Erythroblast (primary cell): ENCODE data around the gene SFXN4.
"Not testable (repeated sequence)": the region's sequence is repeated elsewhere in the genome, so short reads cannot be mapped to it uniquely, and the experiment has no call there.

Experiments used
- DNase-seq, 2 experiments: peaks; one replicate each; lab custom pipeline; 2025; lab: John Stamatoyannopoulos, UW
- GATA1 ChIP-seq: IDR thresholded peaks from 2 replicates; pipeline ENCODE4 v1.6.1; 2011; ENCODE audit warnings: low read depth, mild to moderate bottlenecking, control low read depth, low read length, moderate library complexity
- POLR2A ChIP-seq: IDR thresholded peaks from 2 replicates; pipeline ENCODE4 v1.6.1; 2011; ENCODE audit warnings: mild to moderate bottlenecking, low read length

The SFXN4 gene

DNA sequence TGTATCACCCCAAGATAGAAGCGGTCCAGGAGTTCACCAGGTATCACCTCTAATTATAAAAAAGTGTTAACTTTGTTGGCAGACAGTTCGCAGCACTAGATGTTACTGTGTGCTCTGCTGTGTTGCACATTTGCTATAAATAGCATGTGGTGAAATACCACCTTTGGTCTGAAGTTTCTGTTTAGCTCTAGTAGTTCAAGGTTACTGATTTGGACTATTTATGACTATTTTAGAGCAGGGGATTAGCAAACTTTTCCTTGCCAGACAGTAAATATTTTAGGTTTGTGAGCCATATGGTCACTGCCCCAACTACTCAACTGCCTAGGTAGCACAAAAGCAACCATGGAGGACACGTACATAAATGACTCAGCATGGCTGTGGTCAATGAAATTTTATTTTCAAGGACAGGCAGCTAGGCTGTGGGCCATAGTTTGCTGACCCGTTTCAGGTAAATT, 45.1 kb downstream of the SFXN4 start:
- TF ChIP-seq POLR2A (no peak), GATA1 (no peak)
- no peak for DNase-seq

DNA sequence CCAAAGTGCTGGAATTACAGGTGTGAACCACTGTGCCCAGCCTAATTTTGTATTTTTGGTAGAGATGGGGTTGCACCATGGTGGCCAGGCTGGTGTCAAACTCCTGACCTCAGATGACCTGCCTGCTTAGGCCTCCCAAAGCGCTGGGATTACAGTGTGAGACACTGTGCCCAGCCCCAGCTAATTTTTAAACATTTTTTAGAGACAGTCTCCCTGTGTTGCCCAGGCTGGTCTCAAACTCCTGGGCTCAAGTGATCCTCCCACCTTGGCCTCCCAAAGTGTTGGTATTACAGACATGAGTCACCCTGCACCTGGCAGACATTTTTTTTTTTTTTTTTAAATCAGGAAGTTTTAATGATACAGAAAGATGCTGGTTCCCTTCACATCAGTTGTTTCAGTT, 46.1 kb downstream of the SFXN4 start:
- TF ChIP-seq POLR2A (no peak), GATA1 (no peak)
- DNase-seq, result no peak

DNA sequence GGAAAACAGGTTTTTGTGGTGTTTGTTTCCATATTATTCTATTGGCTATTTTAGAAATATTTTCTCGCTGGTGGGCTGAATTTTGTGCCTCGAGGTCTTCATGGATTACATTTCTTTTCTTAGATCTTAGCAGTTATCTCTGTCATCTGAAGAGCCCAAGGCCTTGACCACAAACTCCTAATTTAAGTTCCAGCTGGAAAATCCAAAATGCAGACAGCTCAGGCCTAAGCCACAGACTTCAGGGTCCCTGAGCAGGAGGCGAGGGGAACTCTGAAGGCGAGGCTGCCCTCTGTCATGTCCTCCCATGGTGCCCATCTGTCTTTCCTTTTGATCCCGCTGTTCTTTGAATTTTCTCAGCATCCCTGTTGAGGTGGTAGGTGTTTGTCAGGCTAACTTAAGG, 47.3 kb downstream of the SFXN4 start:
- DNase-seq, result no peak
- TF ChIP-seq POLR2A, result no peak
- no peak for TF ChIP-seq GATA1

DNA sequence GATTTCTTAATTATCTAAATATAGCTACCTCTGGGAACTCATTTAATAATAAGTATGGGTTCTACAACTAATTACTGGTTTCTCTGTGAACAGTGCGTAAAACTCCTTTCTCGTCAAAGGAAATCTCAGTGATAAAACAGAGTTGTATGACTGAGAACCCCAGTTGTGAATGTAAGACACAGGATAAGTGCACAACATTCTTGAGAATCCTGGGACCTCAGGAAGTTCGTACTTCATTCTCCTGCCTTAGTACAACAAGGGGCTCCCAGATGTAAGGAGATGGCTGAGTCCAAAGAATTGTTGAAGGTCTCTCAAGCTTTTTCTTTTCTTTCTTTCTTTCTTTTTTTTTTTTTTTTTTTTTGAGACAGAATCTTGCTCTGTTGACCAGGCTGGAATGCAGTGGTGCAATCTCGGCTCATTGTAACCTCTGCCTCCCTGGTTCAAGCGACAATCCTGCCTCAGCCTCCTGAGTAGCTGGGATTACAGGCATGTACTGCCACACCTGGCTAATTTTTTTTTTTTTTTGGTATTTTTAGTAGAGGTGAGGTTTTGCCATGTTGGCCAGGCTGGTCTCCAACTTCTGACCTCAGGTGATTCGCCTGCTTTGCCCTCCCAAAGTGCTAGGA, 49.1 kb downstream of the SFXN4 start:
- no peak for DNase-seq
- no peak for TF ChIP-seq POLR2A
- TF ChIP-seq GATA1, result no peak

DNA sequence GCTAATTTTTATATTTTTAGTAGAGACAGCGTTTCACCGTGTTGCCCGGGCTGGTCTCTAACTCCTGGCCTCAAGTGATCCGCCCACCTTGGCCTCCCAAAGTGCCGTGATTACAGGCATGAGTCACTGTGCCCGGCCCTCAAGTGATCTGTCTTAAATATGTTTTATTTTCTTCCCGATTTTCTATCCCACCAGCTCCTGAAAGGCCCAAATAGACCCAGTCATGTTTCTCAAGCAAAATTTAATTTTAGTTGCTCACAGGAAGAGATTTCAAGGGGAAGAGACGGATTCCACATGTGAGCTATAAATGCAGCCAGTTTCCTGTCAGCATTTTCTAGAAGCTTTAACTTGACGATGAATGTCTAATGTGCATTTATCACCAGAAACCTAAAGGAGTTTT, 49.6 kb downstream of the SFXN4 start:
- DNase-seq, result no peak
- TF ChIP-seq POLR2A (no peak), GATA1 (no peak)

DNA sequence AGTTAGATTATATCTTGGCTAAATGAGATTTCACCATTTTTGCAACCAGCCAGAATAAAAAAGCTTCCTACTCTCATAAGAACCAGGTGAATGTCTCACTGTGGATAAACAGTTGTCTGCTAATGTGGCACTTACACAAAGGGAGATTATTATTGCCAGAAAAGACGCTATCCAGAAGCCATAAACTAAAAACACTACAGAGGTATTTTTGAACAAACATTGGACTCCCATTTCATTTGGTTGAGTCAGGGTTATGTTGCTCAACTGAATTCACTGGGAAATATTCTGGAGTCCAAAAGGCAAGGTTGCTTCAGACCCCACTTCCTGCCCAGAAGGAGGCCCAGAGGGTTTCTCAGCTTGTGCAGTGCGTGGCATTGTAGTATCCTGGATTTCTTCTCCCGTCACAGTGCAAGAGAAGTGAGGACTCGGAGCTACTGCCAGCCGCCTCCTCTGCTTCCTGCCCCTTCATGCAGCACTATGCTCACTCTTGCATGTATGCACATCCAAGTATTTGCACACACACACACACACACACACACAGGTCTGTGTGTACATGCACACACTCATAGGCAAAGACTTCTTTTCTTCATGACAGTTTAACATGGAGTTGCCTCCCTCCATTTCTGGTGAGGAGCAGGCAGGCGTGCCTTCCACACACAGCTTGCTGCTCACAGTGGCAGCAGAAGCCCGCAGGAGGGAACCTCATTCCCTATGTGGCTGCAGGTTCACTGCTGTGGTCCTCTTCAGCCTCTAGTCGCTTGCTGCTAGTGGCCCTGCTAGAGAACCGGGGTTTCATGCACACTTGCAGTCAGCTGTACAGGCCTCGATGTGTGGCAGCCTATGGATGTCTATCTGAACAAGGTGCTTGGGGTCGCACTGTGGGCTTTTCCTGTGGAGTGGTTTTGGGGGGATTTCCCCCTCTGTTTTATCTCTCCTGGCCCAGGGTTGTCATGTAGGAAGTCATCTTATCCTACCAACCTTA, 51.5 kb downstream of the SFXN4 start:
- no peak for TF ChIP-seq GATA1
- TF ChIP-seq POLR2A, result no peak
- no peak for DNase-seq

DNA sequence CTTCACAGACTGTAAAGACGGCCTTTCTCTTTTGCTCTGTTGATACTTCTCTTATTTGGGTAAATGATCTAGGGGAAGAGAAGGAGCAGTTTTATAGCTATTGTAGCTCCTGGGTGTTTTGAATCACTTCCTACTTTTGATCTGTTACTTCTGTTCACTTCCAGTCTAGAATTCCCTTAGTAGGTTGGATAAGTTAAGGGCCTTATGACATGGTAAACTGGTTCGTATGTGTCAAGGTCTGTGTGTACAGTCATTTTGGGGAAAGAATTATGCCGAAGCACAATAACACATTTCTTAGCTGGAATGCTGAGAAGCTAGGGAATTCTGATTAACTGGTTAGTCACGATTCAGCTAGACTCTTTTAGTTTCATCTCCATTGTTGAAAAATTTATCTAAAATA, 53.5 kb downstream of the SFXN4 start:
- TF ChIP-seq GATA1, result no peak
- TF ChIP-seq POLR2A, result no peak
- DNase-seq, result no peak

DNA sequence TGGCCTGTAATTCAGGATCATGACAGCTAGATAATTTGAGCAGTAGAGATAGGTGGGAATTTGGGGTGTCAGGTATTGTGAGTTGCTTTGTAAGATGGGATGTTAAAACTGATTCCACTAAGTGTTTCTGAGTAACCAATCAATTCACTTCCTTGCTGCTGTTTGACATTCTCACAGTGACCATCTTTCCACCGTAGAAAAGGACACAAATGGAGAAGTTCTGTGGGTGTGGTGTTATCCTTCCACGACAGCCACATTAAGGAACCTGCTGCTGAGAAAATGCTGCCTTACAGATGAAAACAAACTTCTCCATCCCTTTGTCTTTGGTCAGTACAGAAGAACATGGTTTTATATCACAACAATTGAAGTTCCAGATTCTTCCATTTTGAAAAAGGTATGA, 57.7 kb downstream of the SFXN4 start:
- DNase-seq, result not testable (repeated sequence)

DNA sequence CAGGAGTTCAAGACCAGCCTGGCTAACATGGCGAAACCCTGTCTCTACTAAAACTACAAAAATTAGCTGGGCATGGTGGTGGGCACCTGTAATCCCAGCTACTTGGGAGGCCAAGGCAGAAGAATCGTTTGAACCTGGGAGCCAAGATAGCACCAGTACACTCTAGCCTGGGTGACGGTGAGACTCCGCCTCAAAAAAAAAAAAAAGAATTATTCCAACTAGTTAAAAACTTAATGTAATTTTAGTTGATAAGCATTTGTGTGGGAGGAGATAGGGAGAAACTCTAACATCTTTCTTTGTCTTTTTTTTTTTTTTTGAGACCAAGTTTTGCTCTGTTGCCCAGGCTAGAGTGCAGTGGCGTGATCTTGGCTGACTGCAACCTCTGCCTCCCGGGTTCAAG, 58.4 kb downstream of the SFXN4 start:
- not testable (repeated sequence) for DNase-seq

DNA sequence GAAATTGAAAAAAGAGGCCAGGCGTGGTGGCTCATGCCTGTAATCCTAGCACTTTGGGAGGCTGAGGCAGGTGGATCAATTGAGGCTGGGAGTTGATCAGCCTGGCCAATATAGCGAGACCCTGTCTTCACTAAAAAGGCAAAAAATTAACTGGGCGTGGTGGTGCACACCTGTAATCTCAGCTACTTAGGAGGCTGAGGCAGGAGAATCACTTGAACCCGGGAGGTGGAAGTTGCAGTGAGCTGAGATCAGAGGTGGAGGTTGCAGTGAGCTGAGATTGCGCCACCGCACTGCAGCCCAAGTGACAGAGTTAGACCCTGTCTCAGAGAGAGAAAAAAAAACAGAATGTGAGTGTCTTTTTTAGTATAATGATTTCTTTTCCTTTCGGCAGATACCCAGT, 59.6 kb downstream of the SFXN4 start:
- DNase-seq, result not testable (repeated sequence)

DNA sequence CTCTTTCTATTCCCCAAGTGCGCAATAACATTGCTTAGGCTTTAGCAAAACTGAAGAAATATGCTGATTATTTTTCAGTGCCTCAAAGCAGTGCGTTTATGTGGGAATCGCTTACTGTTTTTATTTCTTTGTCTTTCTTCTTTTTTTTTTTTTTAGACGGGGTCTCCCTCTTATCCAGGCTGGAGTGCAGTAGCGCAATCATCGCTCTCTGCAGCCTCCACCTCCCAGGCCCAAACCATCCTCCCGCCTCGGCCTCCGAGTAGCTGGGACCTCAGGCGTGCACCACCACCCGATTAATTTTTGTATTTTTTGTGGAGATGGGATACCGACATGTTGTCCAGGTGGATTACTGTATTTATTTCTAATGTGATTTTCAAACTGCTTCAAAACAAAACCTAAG, 60.4 kb downstream of the SFXN4 start:
- DNase-seq, result no peak
- no peak for TF ChIP-seq GATA1
- TF ChIP-seq POLR2A, result no peak

DNA sequence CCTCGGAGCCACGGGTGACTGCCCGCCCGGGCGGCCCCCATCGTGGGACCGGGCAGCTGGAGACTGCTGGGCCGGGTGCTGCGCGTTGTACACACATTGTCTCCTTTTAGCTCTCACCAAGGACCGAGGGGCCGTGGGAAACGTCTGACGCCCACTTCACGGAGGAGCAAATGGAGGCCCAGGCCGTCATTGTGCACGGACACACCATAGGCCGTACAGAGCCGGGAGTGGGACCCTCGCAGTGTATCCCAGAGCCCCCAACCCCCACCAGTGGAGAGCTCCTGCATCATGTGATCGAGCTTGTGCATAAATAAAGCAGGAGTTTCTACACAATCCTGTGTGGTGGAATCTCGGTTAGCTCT, 60.9 kb downstream of the SFXN4 start:
- no peak for TF ChIP-seq POLR2A
- no peak for TF ChIP-seq GATA1
- peak in 1 of 2 experiments; percentile 49 for DNase-seq

DNA sequence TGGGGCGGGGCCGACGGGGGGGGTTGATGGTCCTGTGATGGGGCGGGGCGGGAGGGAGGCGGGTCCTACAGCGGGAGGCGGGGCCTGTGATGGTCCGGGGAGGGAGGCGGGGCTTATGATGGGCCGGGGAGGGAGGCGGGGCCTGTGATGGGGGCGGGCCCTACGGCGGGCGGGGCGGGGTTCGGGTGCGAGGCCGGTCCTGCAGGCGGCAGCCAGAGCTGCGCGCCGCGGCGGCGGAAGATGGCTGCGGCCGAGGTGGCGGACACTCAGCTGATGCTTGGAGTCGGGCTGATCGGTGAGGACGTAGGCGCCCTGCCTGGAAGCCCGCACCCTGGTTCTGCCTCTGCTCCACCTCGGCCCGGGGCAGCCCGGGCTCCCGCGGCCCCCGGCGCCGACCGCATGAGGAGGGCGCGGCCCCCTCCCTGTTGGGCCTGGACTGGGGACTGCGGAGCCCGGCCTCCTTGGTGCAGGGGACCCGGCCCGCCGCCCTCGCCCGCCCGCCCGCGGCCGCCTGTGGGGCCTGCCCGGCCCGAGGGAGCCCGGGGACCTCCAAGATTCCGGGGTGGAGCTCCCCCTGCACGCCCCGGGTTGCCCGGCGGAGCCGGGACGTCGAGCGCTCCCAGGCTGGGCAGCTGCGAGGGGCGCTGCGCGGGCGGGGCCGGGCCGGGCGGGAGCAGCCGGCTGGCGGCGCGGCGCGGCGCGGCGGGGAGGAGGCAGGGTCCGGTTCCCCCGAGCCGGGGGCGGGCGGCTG, 61.4 kb downstream of the SFXN4 start, which contains the start of gene DENND10:
Gene DENND10, plus strand, starts transcription at position 211 of the 751 bp plus-strand sequence. Its CDS starts 30 bp downstream, at position 241.
- peak; percentile 88 to 94 for DNase-seq
- TF ChIP-seq GATA1, result no peak
- peak; percentile 58 for TF ChIP-seq POLR2A
